Breast epithelium (tissue), 4 donors: Measurements from ENCODE around the gene LPO. TPM values are rescaled to one million over a fixed set of nuclear protein-coding genes. Genes with fewer than 3 reads are reported as not detected.

Source experiments
- DNase-seq, 2 donors: peaks; one replicate each; pipeline ENCODE4 v3.0.0-alpha.2; 2019; ENCODE audit warnings: low spot score in 2 of 2
- H3K27ac ChIP-seq, 2 donors: fragments of 200-600 bp; sonication (generic) in 1 of 2; one replicate each; pipeline ENCODE4 v1.5.1; 2016 to 2019; ENCODE audit warnings: mild to moderate bottlenecking in 1 of 2
- H3K27me3 ChIP-seq, 2 donors: fragments of 200-600 bp; sonication (generic) in 1 of 2; one replicate each; pipeline versions ENCODE4 v1.5.1 to v1.6.0; 2017 to 2019; ENCODE audit warnings: control low read depth in 1 of 2, mild to moderate bottlenecking in 1 of 2
- H3K36me3 ChIP-seq: fragments of 200-600 bp; one replicate; pipeline ENCODE4 v1.5.1; 2019
- H3K4me1 ChIP-seq, 2 donors: fragments of 200-600 bp; sonication (generic); one replicate each; pipeline ENCODE4 v1.5.1; 2016 to 2019; ENCODE audit warnings: control low read depth in 1 of 2
- H3K4me3 ChIP-seq, 3 donors: fragments of 200-600 bp; sonication (generic); 1 replicate in 2 of 3; 2 replicates in 1 of 3; pipeline ENCODE4 v1.5.1; 2016 to 2019; ENCODE audit warnings: mild to moderate bottlenecking in 3 of 3, moderate library complexity in 2 of 3
- H3K9me3 ChIP-seq, 2 donors: fragments of 200-600 bp; sonication (generic) in 1 of 2; one replicate each; pipeline ENCODE4 v1.5.1; 2016 to 2019; ENCODE audit warnings: control low read depth in 1 of 2
- CTCF ChIP-seq, 3 donors: fragments of 450-650 bp; IDR thresholded peaks; one replicate each; pipeline ENCODE4 v1.5.1; 2016 to 2017; ENCODE audit warnings: antibody characterized with exemption in 3 of 3, mild to moderate bottlenecking in 3 of 3, moderate library complexity in 3 of 3
- POLR2A ChIP-seq: fragments of 450-650 bp; IDR thresholded peaks from one replicate; pipeline ENCODE4 v1.6.1; 2016; ENCODE audit warnings: antibody characterized with exemption, mild to moderate bottlenecking, moderate library complexity
- POLR2AphosphoS5 ChIP-seq, 3 donors: sonication (generic); formaldehyde crosslinking; IDR thresholded peaks; one replicate each; pipeline ENCODE4 v1.6.1; 2017; ENCODE audit warnings: antibody characterized with exemption in 3 of 3
- intact Hi-C: fragments of 100-400 bp; cut with DNase I; formaldehyde crosslinking; loops from one replicate; pipeline ENCODE4 v1.15.1; 2023; ENCODE audit warnings: low total_unique reads
- total RNA-seq, 3 donors: library from RNA; depleted of rRNA; stranded (reverse); fragments of >200 nt; gene quantifications; one replicate each; pipeline ENCODE4 v1.1.0, GENCODE V29; 2016

Gene LPO
- total RNA-seq, 3 donors from 2014 or later = 0.29 TPM; not detected in 2

- intact Hi-C loops = no loop called here
- Histone ChIP-seq H3K4me3 (no peak overlapping the region), H3K27me3 (no peaks in the 10 kb centered on the region), H3K27ac (no peak overlapping the region), H3K36me3 (no peaks in the 10 kb centered on the region), H3K9me3 (no peaks in the 10 kb centered on the region), H3K4me1 (no peaks in the 10 kb centered on the region)
- no peak for DNase-seq
- TF ChIP-seq CTCF (IDR thresholded peaks at IDR 0.05) = no peak
Measured at GRCh38 chr17:58315281-58315711, 76.9 kb downstream of the LPO start.

- no peak for DNase-seq
- H3K9me3 ChIP-seq = no peaks in the 10 kb centered on the region
- H3K27ac ChIP-seq = no peak overlapping the region
- no peaks in the 10 kb centered on the region for H3K4me1 ChIP-seq
- no peaks in the 10 kb centered on the region for H3K36me3 ChIP-seq
- H3K4me3 ChIP-seq = no peak overlapping the region
- intact Hi-C loops = no loop called here
- TF ChIP-seq POLR2AphosphoS5 (IDR thresholded peaks at IDR 0.05) (no peak), CTCF (IDR thresholded peaks at IDR 0.05) (no peak), POLR2A (no peak)
- no peaks in the 10 kb centered on the region for H3K27me3 ChIP-seq
Measured at GRCh38 chr17:58315750-58316149, 77.4 kb downstream of the LPO start.

- H3K4me3 ChIP-seq = no peak overlapping the region
- no peaks in the 10 kb centered on the region for H3K36me3 ChIP-seq
- peak in 1 of 2 donors; percentile 42 for DNase-seq
- TF ChIP-seq POLR2A (no peak), POLR2AphosphoS5 (IDR thresholded peaks at IDR 0.05) (no peak), CTCF (IDR thresholded peaks at IDR 0.05) (no peak)
- no peaks in the 10 kb centered on the region for H3K27me3 ChIP-seq
- no peaks in the 10 kb centered on the region for H3K9me3 ChIP-seq
- H3K4me1 ChIP-seq = no peaks in the 10 kb centered on the region
- H3K27ac ChIP-seq = no peak overlapping the region
- intact Hi-C loops = no loop called here
Measured at GRCh38 chr17:58316260-58316960, 78.0 kb downstream of the LPO start.

GRCh38 chr17:58317421-58318064 lies 79.2 kb downstream of the LPO start:
- no peaks in the 10 kb centered on the region for H3K4me1 ChIP-seq
- TF ChIP-seq POLR2AphosphoS5 (IDR thresholded peaks at IDR 0.05) (no peak), CTCF (IDR thresholded peaks at IDR 0.05) (peak in 2 of 3 donors; percentile 46 to 67)
- intact Hi-C loops = loop anchor here (1.0 kb wide), 1 partner anchor 45 kb away; no protein-coding TSS in a partner anchor
- H3K36me3 ChIP-seq = no peaks in the 10 kb centered on the region
- DNase-seq = peak; percentile 45 to 54
- H3K9me3 ChIP-seq = no peaks in the 10 kb centered on the region
- no peaks in the 10 kb centered on the region for H3K27me3 ChIP-seq
- no peak overlapping the region for H3K4me3 ChIP-seq
- peak overlapping the region in 1 of 2 donors; percentile 19 for H3K27ac ChIP-seq

- Histone ChIP-seq H3K4me3 (no peak overlapping the region), H3K27me3 (no peaks in the 10 kb centered on the region), H3K36me3 (no peaks in the 10 kb centered on the region), H3K27ac (peak overlapping the region in 1 of 2 donors; percentile 19), H3K9me3 (no peaks in the 10 kb centered on the region), H3K4me1 (no peaks in the 10 kb centered on the region)
- no peak for TF ChIP-seq CTCF (IDR thresholded peaks at IDR 0.05)
- no peak for TF ChIP-seq POLR2A
- DNase-seq = peak in 1 of 2 donors; percentile 44
- intact Hi-C loops = no loop called here
Measured at GRCh38 chr17:58318065-58318481, 79.7 kb downstream of the LPO start.
